Esophagus muscularis mucosa (tissue), 4 donors: ENCODE measurements around the gene RAD51B. TPM values are rescaled to one million over a fixed set of nuclear protein-coding genes. Genes with fewer than 3 reads are reported as not detected.

ENCODE experiments used
- DNase-seq: peaks from one replicate; pipeline ENCODE4 v3.0.0-alpha.2; 2017; ENCODE audit errors: extremely low spot score
- H3K27ac ChIP-seq, 4 donors: fragments of 200-600 bp; sonication (generic); replicated peaks in 1 of 4; 1 replicate in 3 of 4; 2 replicates in 1 of 4; pipeline ENCODE4 v1.5.1; 2016 to 2019; ENCODE audit warnings: mild to moderate bottlenecking in 1 of 4
- H3K27me3 ChIP-seq, 4 donors: fragments of 200-600 bp; sonication (generic); one replicate each; pipeline versions ENCODE4 v1.5.1 to v1.6.0; 2016 to 2019
- H3K36me3 ChIP-seq, 4 donors: fragments of 200-600 bp; sonication (generic); one replicate each; pipeline ENCODE4 v1.5.1; 2016 to 2019
- H3K4me1 ChIP-seq, 4 donors: fragments of 200-600 bp; sonication (generic); one replicate each; pipeline ENCODE4 v1.5.1; 2016 to 2019
- H3K4me3 ChIP-seq, 4 donors: fragments of 200-600 bp; sonication (generic); 1 replicate in 2 of 4; 2 replicates in 2 of 4; pipeline ENCODE4 v1.5.1; 2016 to 2019; ENCODE audit warnings: mild to moderate bottlenecking in 4 of 4, moderate library complexity in 1 of 4
- H3K9me3 ChIP-seq, 4 donors: fragments of 200-600 bp; sonication (generic); 1 replicate in 3 of 4; 2 replicates in 1 of 4; pipeline ENCODE4 v1.5.1; 2016 to 2019
- CTCF ChIP-seq, 3 experiments: fragments of 200-600 bp in 2 of 3; fragments of 450-650 bp in 1 of 3; sonication (generic) in 2 of 3; IDR thresholded peaks; one replicate each; pipeline ENCODE4 v1.5.1; 2017 to 2019; ENCODE audit warnings: antibody characterized with exemption in 3 of 3, mild to moderate bottlenecking in 2 of 3, moderate library complexity in 1 of 3
- EP300 ChIP-seq: sonication (generic); formaldehyde crosslinking; IDR thresholded peaks from one replicate; pipeline ENCODE4 v1.6.1; 2017; ENCODE audit warnings: antibody characterized with exemption
- POLR2A ChIP-seq: fragments of 450-650 bp; IDR thresholded peaks from one replicate; pipeline ENCODE4 v1.6.1; 2017; ENCODE audit warnings: antibody characterized with exemption, moderate library complexity, mild to moderate bottlenecking, low read depth
- POLR2AphosphoS5 ChIP-seq, 2 donors: sonication (generic); formaldehyde crosslinking; IDR thresholded peaks; one replicate each; pipeline ENCODE4 v1.6.1; 2017; ENCODE audit warnings: antibody characterized with exemption in 2 of 2
- WGBS: methylation state at CpG from one replicate; pipeline ENCODE4 v1.1.5; 2018; 5-methylcytosine and 5-hydroxymethylcytosine counted together
- intact Hi-C: fragments of 100-400 bp; cut with DNase I; formaldehyde crosslinking; loops from one replicate; pipeline ENCODE4 v1.15.1; 2023
- total RNA-seq, 4 donors: library from RNA; depleted of rRNA; stranded (reverse); fragments of >200 nt; gene quantifications; one replicate each; pipeline versions ENCODE4 v1.1.0 to v1.2.1, GENCODE V29; 2016

RAD51B gene
- total RNA-seq, 4 donors from 2014 or later: 2.8 to 11.1 (median 5.1) TPM

GRCh38 chr14:68291820-68292219, 472.2 kb downstream of the RAD51B start:
- WGBS: 82% methylated on average over 1 of the region's 2 CpGs
- Histone ChIP-seq H3K36me3 (no peaks in the 10 kb centered on the region), H3K4me1 (peaks cover 4 to 14% (median 10%) of the 10 kb centered on the region in 4 donors), H3K9me3 (no peaks in the 10 kb centered on the region), H3K4me3 (no peak overlapping the region), H3K27me3 (no peaks in the 10 kb centered on the region), H3K27ac (no peak overlapping the region)
- DNase-seq: no peak
- intact Hi-C loops: no loop called here
- no peak for TF ChIP-seq EP300
- no peak for TF ChIP-seq CTCF (IDR thresholded peaks at IDR 0.05)
- no peak for TF ChIP-seq POLR2A
- no peak for TF ChIP-seq POLR2AphosphoS5 (IDR thresholded peaks at IDR 0.05)

- DNase-seq: no peak
Observed at GRCh38 chr14:68292441-68293215, 473.0 kb downstream of the RAD51B start.

GRCh38 chr14:68293404-68293803, 473.8 kb downstream of the RAD51B start:
- H3K4me1 ChIP-seq: peaks cover 4 to 18% (median 13%) of the 10 kb centered on the region in 4 donors
- intact Hi-C loops: no loop called here
- WGBS: 65% methylated on average over 5 of the region's 5 CpGs
- no peaks in the 10 kb centered on the region for H3K9me3 ChIP-seq
- no peak for DNase-seq
- no peaks in the 10 kb centered on the region for H3K27me3 ChIP-seq
- no peaks in the 10 kb centered on the region for H3K36me3 ChIP-seq
- TF ChIP-seq POLR2A (no peak), CTCF (IDR thresholded peaks at IDR 0.05) (no peak), POLR2AphosphoS5 (IDR thresholded peaks at IDR 0.05) (no peak), EP300 (no peak)
- H3K4me3 ChIP-seq: no peak overlapping the region
- H3K27ac ChIP-seq: no peak overlapping the region

More at GRCh38 chr14:68292441-68293215, 473.0 kb downstream of the RAD51B start:
- Histone ChIP-seq H3K9me3 (no peaks in the 10 kb centered on the region), H3K27ac (no peak overlapping the region), H3K4me3 (no peak overlapping the region), H3K4me1 (peaks cover 4 to 12% (median 10%) of the 10 kb centered on the region in 4 donors), H3K36me3 (no peaks in the 10 kb centered on the region), H3K27me3 (no peaks in the 10 kb centered on the region)
- TF ChIP-seq EP300 (no peak), POLR2AphosphoS5 (IDR thresholded peaks at IDR 0.05) (no peak), CTCF (IDR thresholded peaks at IDR 0.05) (no peak), POLR2A (no peak)
- WGBS: 92% methylated on average over 7 of the region's 7 CpGs
- intact Hi-C loops: no loop called here

GRCh38 chr14:68295316-68295816, 475.8 kb downstream of the RAD51B start:
- H3K27me3 ChIP-seq: no peaks in the 10 kb centered on the region
- no peak overlapping the region for H3K4me3 ChIP-seq
- WGBS: 81% methylated on average over 8 of the region's 8 CpGs
- H3K4me1 ChIP-seq: peaks cover 4 to 18% (median 13%) of the 10 kb centered on the region in 4 donors
- H3K9me3 ChIP-seq: no peaks in the 10 kb centered on the region
- DNase-seq: no peak
- TF ChIP-seq POLR2A: no peak
- TF ChIP-seq POLR2AphosphoS5 (IDR thresholded peaks at IDR 0.05): no peak
- no peak for TF ChIP-seq CTCF (IDR thresholded peaks at IDR 0.05)
- no peak overlapping the region for H3K27ac ChIP-seq
- intact Hi-C loops: no loop called here
- H3K36me3 ChIP-seq: no peaks in the 10 kb centered on the region
